H1 (cell line): ENCODE results near the gene MVK. TPM values are rescaled to one million over a fixed set of nuclear protein-coding genes. Genes with fewer than 3 reads are reported as not detected.

Source experiments
- CTCF ChIA-PET: fragments of 300-600 bp; sonication (Branson Sonifier 250); formaldehyde crosslinking; loops from one replicate; lab custom pipeline; 2021; ENCODE audit not compliant: partially characterized antibody; lab: Charles Lee
- POLR2A ChIA-PET: fragments of 300-600 bp; sonication (Branson Sonifier 250); formaldehyde crosslinking; loops from one replicate; lab custom pipeline; 2021; ENCODE audit warnings: inconsistent platforms; ENCODE audit not compliant: partially characterized antibody; lab: Charles Lee
- DNase-seq, 2 experiments: peaks; one replicate each; pipeline versions ENCODE4 v3.0.0 to v3.0.0-alpha.2; 2010 to 2022; ENCODE audit warnings: low spot score in 2 of 2, low read depth in 1 of 2, mixed read lengths in 1 of 2
- FAIRE-seq: peaks from 2 replicates; lab custom pipeline; 2011; peaks lifted over from hg19 to GRCh38; lab: Jason Lieb, UNC
- H2AFZ ChIP-seq: 2 replicates; pipeline ENCODE4 v1.8.1; 2012; ENCODE audit warnings: low read length, inconsistent platforms
- H2AK5ac ChIP-seq: 2 replicates; pipeline ENCODE4 v1.6.1; 2013; ENCODE audit warnings: low read depth, low read length
- H2BK120ac ChIP-seq: replicated peaks from 2 replicates; pipeline ENCODE3; 2013; ENCODE audit warnings: low read depth, low read length, inconsistent platforms
- H2BK12ac ChIP-seq: 2 replicates; pipeline ENCODE4 v1.6.1; 2013; ENCODE audit warnings: low read depth, low read length
- H2BK15ac ChIP-seq: 2 replicates; pipeline ENCODE4 v1.6.1; 2013; ENCODE audit warnings: low read length
- H2BK20ac ChIP-seq: 2 replicates; pipeline ENCODE4 v1.6.1; 2013; ENCODE audit warnings: low read length
- H2BK5ac ChIP-seq: 2 replicates; pipeline ENCODE4 v1.6.1; 2013; ENCODE audit warnings: low read depth, low read length
- H3K14ac ChIP-seq: 2 replicates; pipeline ENCODE4 v1.6.1; 2013; ENCODE audit warnings: inconsistent platforms; ENCODE audit not compliant: insufficient read length
- H3K18ac ChIP-seq: 2 replicates; pipeline ENCODE4 v1.6.1; 2013; ENCODE audit warnings: low read length; ENCODE audit errors: extremely low read depth
- H3K23ac ChIP-seq: 2 replicates; pipeline ENCODE4 v1.6.1; 2013; ENCODE audit warnings: inconsistent platforms; ENCODE audit not compliant: insufficient read length
- H3K23me2 ChIP-seq: 2 replicates; pipeline ENCODE4 v1.6.1; 2013; ENCODE audit warnings: low read depth, low read length
- H3K27ac ChIP-seq: 2 replicates; pipeline ENCODE4 v1.6.1; 2011; ENCODE audit warnings: low read depth, low read length, inconsistent platforms
- H3K27me3 ChIP-seq, 4 experiments: replicated peaks in 1 of 4; 1 replicate in 1 of 4; 2 replicates in 3 of 4; pipeline versions ENCODE4 v1.6.1 to v1.8.1; 2011 to 2013; ENCODE audit warnings: low read length in 3 of 4, mild to moderate bottlenecking in 3 of 4, inconsistent platforms in 2 of 4, mixed read lengths in 2 of 4, moderate library complexity in 1 of 4; ENCODE audit not compliant: control insufficient read depth in 3 of 4, insufficient read depth in 3 of 4; ENCODE audit errors: extremely low read depth in 1 of 4
- H3K36me3 ChIP-seq, 4 experiments: 2 replicates each; pipeline versions ENCODE4 v1.6.1 to v1.8.1; 2011 to 2013; ENCODE audit warnings: mild to moderate bottlenecking in 4 of 4, low read length in 3 of 4, moderate library complexity in 2 of 4, control low read depth in 1 of 4, inconsistent platforms in 1 of 4; ENCODE audit not compliant: insufficient read depth in 4 of 4, control insufficient read depth in 2 of 4
- H3K4ac ChIP-seq: replicated peaks from 2 replicates; pipeline ENCODE3; 2013; ENCODE audit warnings: low read length, low read depth, mixed read lengths, inconsistent platforms; ENCODE audit not compliant: insufficient read length
- H3K4me1 ChIP-seq, 4 experiments: replicated peaks in 1 of 4; 1 replicate in 1 of 4; 2 replicates in 3 of 4; pipeline versions ENCODE4 v1.6.1 to v1.8.1; 2011 to 2013; ENCODE audit warnings: low read length in 3 of 4, inconsistent platforms in 2 of 4, mixed read lengths in 1 of 4; ENCODE audit not compliant: insufficient read depth in 4 of 4, control insufficient read depth in 3 of 4
- H3K4me2 ChIP-seq, 2 experiments: 2 replicates each; pipeline versions ENCODE4 v1.6.1 to v1.8.1; 2011 to 2013; ENCODE audit warnings: low read depth in 2 of 2, low read length in 2 of 2, control low read depth in 1 of 2, inconsistent platforms in 1 of 2, mild to moderate bottlenecking in 1 of 2; ENCODE audit not compliant: insufficient read depth in 1 of 2
- H3K4me3 ChIP-seq, 4 experiments: fragments of 200-600, 300-600 bp in 1 of 4; sonication (generic), shearing (Covaris generic), sonication (Bioruptor Twin) in 1 of 4; 2 replicates each; pipeline versions ENCODE4 v1.5.1 to v1.8.1; 2011 to 2016; ENCODE audit warnings: low read length in 4 of 4, low read depth in 3 of 4, control low read depth in 2 of 4, inconsistent platforms in 2 of 4, mild to moderate bottlenecking in 2 of 4, mixed read lengths in 1 of 4, moderate library complexity in 1 of 4; ENCODE audit not compliant: insufficient read depth in 2 of 4; ENCODE audit errors: extremely low read depth in 1 of 4
- H3K56ac ChIP-seq: replicated peaks from 2 replicates; pipeline ENCODE3; 2013; ENCODE audit warnings: low read depth, mild to moderate bottlenecking, mixed read lengths, low read length, inconsistent platforms; ENCODE audit not compliant: insufficient read length
- H3K79me1 ChIP-seq: 2 replicates; pipeline ENCODE4 v1.6.1; 2013; ENCODE audit warnings: low read depth, low read length, control low read depth
- H3K79me2 ChIP-seq, 2 experiments: 2 replicates each; pipeline versions ENCODE4 v1.6.1 to v1.8.1; 2012 to 2013; ENCODE audit warnings: low read length in 2 of 2, mild to moderate bottlenecking in 2 of 2, inconsistent platforms in 1 of 2; ENCODE audit not compliant: insufficient read depth in 2 of 2, control insufficient read depth in 1 of 2
- H3K9ac ChIP-seq, 4 experiments: replicated peaks in 1 of 4; 1 replicate in 1 of 4; 2 replicates in 3 of 4; pipeline versions ENCODE4 v1.6.1 to v1.8.1; 2011 to 2013; ENCODE audit warnings: low read depth in 3 of 4, low read length in 3 of 4, control low read depth in 2 of 4, mild to moderate bottlenecking in 2 of 4, moderate library complexity in 2 of 4, inconsistent platforms in 1 of 4; ENCODE audit errors: extremely low read depth in 1 of 4
- H3K9me3 ChIP-seq, 2 experiments: 2 replicates each; pipeline versions ENCODE4 v1.6.1 to v1.8.1; 2012 to 2013; ENCODE audit warnings: mild to moderate bottlenecking in 2 of 2, moderate library complexity in 2 of 2, control low read depth in 1 of 2, inconsistent platforms in 1 of 2, low read depth in 1 of 2, low read length in 1 of 2, mixed read lengths in 1 of 2; ENCODE audit not compliant: insufficient read depth in 2 of 2
- H4K20me1 ChIP-seq, 2 experiments: replicated peaks in 1 of 2; 2 replicates each; pipeline versions ENCODE3 to v1.8.1; 2011 to 2013; ENCODE audit warnings: inconsistent platforms in 2 of 2, low read length in 2 of 2, mild to moderate bottlenecking in 1 of 2; ENCODE audit not compliant: insufficient read depth in 2 of 2, control insufficient read depth in 1 of 2
- H4K5ac ChIP-seq: 2 replicates; pipeline ENCODE4 v1.6.1; 2013; ENCODE audit warnings: low read length, low read depth, mixed read lengths, inconsistent platforms; ENCODE audit not compliant: insufficient read length
- H4K8ac ChIP-seq: 2 replicates; pipeline ENCODE4 v1.8.0; 2013; ENCODE audit warnings: mild to moderate bottlenecking, moderate library complexity, low read length, inconsistent platforms; ENCODE audit not compliant: insufficient read depth; ENCODE audit errors: extremely low read depth
- H4K91ac ChIP-seq: replicated peaks from 2 replicates; pipeline ENCODE3; 2013; ENCODE audit warnings: low read length, mixed read lengths, inconsistent platforms; ENCODE audit not compliant: insufficient read length
- BCL11A ChIP-seq, 2 experiments: IDR thresholded peaks; one replicate each; pipeline ENCODE4 v1.6.1; 2011; ENCODE audit warnings: low read depth in 2 of 2, low read length in 2 of 2, mild to moderate bottlenecking in 2 of 2
- EZH2 ChIP-seq: fragments of 200-600 bp; sonication (generic); IDR thresholded peaks from 2 replicates; pipeline ENCODE4 v1.7.1; 2012; ENCODE audit warnings: low read depth, mild to moderate bottlenecking, moderate library complexity, low read length, inconsistent platforms; ENCODE audit not compliant: severe bottlenecking
- WGBS, 2 experiments: shearing (Covaris generic) in 1 of 2; methylation state at CpG; one replicate each; pipeline versions ENCODE4 v1.1.6 to v1.1.7; 2013 to 2015; ENCODE audit warnings: low lambda C conversion rate in 2 of 2, mixed read lengths in 2 of 2, inconsistent platforms in 1 of 2, low coverage in 1 of 2, missing lambda C conversion rate in 1 of 2; ENCODE audit not compliant: insufficient replicate concordance in 2 of 2, insufficient coverage in 1 of 2, insufficient read length in 1 of 2; ENCODE audit errors: extremely low coverage in 1 of 2, missing lambda C conversion rate in 1 of 2; 5-methylcytosine and 5-hydroxymethylcytosine counted together
- polyA plus RNA-seq, 7 experiments: library from polyadenylated mRNA; depleted of rRNA in 3 of 7; stranded (reverse) in 5 of 7; unstranded in 2 of 7; fragments of >200 nt in 5 of 7; fragments of 200-250 nt in 2 of 7; gene quantifications; 1 replicate in 5 of 7; 2 replicates in 1 of 7; 4 replicates in 1 of 7; pipeline versions ENCODE4 v1.2.1 to v1.2.3, GENCODE V29; 2011 to 2013; ENCODE audit warnings: missing spikeins in 2 of 7, mixed read lengths in 2 of 7
- total RNA-seq: library from RNA; stranded (reverse); fragmentation: NEBNext Ultra II Directional; extraction: Animal tissue kit (Norgen Biotek cat#: 25700); gene quantifications from 2 replicates; pipeline ENCODE4 v1.2.1, GENCODE V29; 2021
- TF ChIP-seq, protein P1 (sequence below): IDR thresholded peaks from 2 replicates; pipeline ENCODE4 v1.6.1; 2011; ENCODE audit warnings: low read length, improper control_type of control experiment

Gene MVK
- total and polyA plus RNA-seq, 2 of the 8 experiments (the other 6 are each of a cell fraction or from before 2014, with no cell fraction given) = 15.7 to 20.9 TPM

DNA sequence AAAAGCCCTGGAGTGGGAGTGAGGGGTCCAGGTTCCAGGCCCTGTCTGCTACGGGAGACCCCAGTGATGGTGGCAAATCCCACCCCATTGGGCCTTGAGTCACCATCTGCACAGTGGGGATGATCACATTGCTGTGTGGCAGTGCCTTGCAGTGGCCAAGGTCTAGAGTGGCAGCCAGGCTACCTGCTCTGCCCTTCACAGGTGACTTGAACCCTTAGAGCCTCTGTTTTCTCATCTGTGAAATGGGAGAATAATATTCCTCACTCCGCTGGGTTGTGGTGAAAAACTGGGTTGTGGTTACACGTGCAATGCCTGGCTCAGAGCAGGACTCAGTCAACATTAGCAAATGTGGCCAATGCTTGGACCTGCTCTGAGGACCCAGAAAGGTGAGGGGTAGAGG, 58.2 kb downstream of the MVK start:
- ChIA-PET POLR2A (no interaction called here), CTCF (no interaction called here)
- no peak overlapping the region for H3K4me3 ChIP-seq
- no peak overlapping the region for H3K27ac ChIP-seq
- H2BK120ac ChIP-seq = no peak overlapping the region
- H4K8ac ChIP-seq = no peak overlapping the region
- no peak overlapping the region for H2BK20ac ChIP-seq
- no peaks in the 10 kb centered on the region for H3K36me3 ChIP-seq
- peaks cover 0 to 11% of the 10 kb centered on the region in 2 experiments for H4K20me1 ChIP-seq
- no peak overlapping the region for H2BK5ac ChIP-seq
- H3K9ac ChIP-seq = no peak overlapping the region
- no peak overlapping the region for H2BK15ac ChIP-seq
- TF ChIP-seq BCL11A (IDR thresholded peaks at IDR 0.05; ENCODE audit: low read depth in 2 of 2, low read length in 2 of 2) = no peak
- TF ChIP-seq, protein P1, sequence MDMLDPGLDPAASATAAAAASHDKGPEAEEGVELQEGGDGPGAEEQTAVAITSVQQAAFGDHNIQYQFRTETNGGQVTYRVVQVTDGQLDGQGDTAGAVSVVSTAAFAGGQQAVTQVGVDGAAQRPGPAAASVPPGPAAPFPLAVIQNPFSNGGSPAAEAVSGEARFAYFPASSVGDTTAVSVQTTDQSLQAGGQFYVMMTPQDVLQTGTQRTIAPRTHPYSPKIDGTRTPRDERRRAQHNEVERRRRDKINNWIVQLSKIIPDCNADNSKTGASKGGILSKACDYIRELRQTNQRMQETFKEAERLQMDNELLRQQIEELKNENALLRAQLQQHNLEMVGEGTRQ = no peak
- TF ChIP-seq EZH2 = no peak
- no peak overlapping the region for H3K18ac ChIP-seq
- no peak overlapping the region for H4K5ac ChIP-seq
- no peak overlapping the region for H3K14ac ChIP-seq
- peaks cover 0 to 8% of the 10 kb centered on the region in 2 experiments; a peak in 1 of 4 replicates for H3K9me3 ChIP-seq
- H2BK12ac ChIP-seq = no peak overlapping the region
- H3K56ac ChIP-seq = no peak overlapping the region
- H2AK5ac ChIP-seq = no peak overlapping the region
- FAIRE-seq (no peak), DNase-seq (no peak)
- H3K23me2 ChIP-seq = peaks cover 20% of the 10 kb centered on the region; the same call in 1 of the 2 replicates
- H3K27me3 ChIP-seq = no peaks in the 10 kb centered on the region; a peak in 1 of 7 replicates
- H3K4me1 ChIP-seq = no peaks in the 10 kb centered on the region
- H3K4me2 ChIP-seq = no peak overlapping the region
- no peaks in the 10 kb centered on the region for H3K79me1 ChIP-seq
- H2AFZ ChIP-seq = no peak overlapping the region
- H4K91ac ChIP-seq = no peak overlapping the region
- 87% methylated on average over 3 of the region's 3 CpGs; no CpG with 5 or more reads in 1 of the 2 experiments for WGBS, 2 experiments
- H3K23ac ChIP-seq = no peak overlapping the region
- no peaks in the 10 kb centered on the region for H3K79me2 ChIP-seq
- H3K4ac ChIP-seq = no peak overlapping the region
